ENCODE measurements around the gene PLEKHB2. TPM values are rescaled to one million over a fixed set of nuclear protein-coding genes. Genes with fewer than 3 reads are reported as not detected.
"Not testable (repeated sequence)": the region's sequence is repeated elsewhere in the genome, so short reads cannot be mapped to it uniquely, and the experiment has no call there.

The PLEKHB2 gene
- total and polyA plus RNA-seq, 3 donors from 2014 or later = 86.5 to 126 (median 109) TPM

- no peak for DNase-seq
- no peaks in the 10 kb centered on the region for H3K27me3 ChIP-seq
- H3K4me3 ChIP-seq = no peak overlapping the region
- no peaks in the 10 kb centered on the region for H3K9me3 ChIP-seq
- no peaks in the 10 kb centered on the region for H3K4me1 ChIP-seq
- WGBS, 2 donors = 89 to 90% methylated on average over 5 of the region's 5 CpGs
- no peak overlapping the region for H3K27ac ChIP-seq
- TF ChIP-seq POLR2A (IDR thresholded peaks at IDR 0.05) (no peak), CTCF (IDR thresholded peaks at IDR 0.05) (no peak)
- H3K36me3 ChIP-seq (ENCODE audit: low read depth, missing control alignments) = no peaks in the 10 kb centered on the region
- intact Hi-C loops (cut with DNase I; ENCODE audit: low total_unique reads) = no loop called here
Measured at GRCh38 chr2:131168538-131168937, 63.4 kb downstream of the PLEKHB2 start.

GRCh38 chr2:131178050-131178449, 72.9 kb downstream of the PLEKHB2 start:
- H3K4me3 ChIP-seq; H3K27ac ChIP-seq; DNase-seq; H3K4me1 ChIP-seq; H3K27me3 ChIP-seq; H3K9me3 ChIP-seq; H3K36me3 ChIP-seq (ENCODE audit: low read depth, missing control alignments); intact Hi-C loops (cut with DNase I; ENCODE audit: low total_unique reads): not testable (repeated sequence)
- 90 to 92% methylated on average over 10 of the region's 10 CpGs for WGBS, 2 donors

GRCh38 chr2:131178721-131179418, 73.7 kb downstream of the PLEKHB2 start:
- DNase-seq = not testable (repeated sequence)

GRCh38 chr2:131181451-131181850, 76.3 kb downstream of the PLEKHB2 start:
- H3K4me1 ChIP-seq; H3K9me3 ChIP-seq; H3K27ac ChIP-seq; H3K36me3 ChIP-seq (ENCODE audit: low read depth, missing control alignments); DNase-seq; H3K4me3 ChIP-seq; intact Hi-C loops (cut with DNase I; ENCODE audit: low total_unique reads); H3K27me3 ChIP-seq: not testable (repeated sequence)
- 68 to 69% methylated on average over 4 of the region's 4 CpGs for whole genome bisulfite sequencing, 2 donors

More at GRCh38 chr2:131178721-131179418, 73.7 kb downstream of the PLEKHB2 start:
- H3K4me1 ChIP-seq; H3K27me3 ChIP-seq; H3K36me3 ChIP-seq (ENCODE audit: low read depth, missing control alignments); H3K9me3 ChIP-seq; H3K27ac ChIP-seq; H3K4me3 ChIP-seq; intact Hi-C loops (cut with DNase I; ENCODE audit: low total_unique reads): not testable (repeated sequence)
- 92 to 93% methylated on average over 15 of the region's 15 CpGs for WGBS, 2 donors

GRCh38 chr2:131193421-131193820, 88.3 kb downstream of the PLEKHB2 start:
- DNase-seq; intact Hi-C loops (cut with DNase I; ENCODE audit: low total_unique reads): not testable (repeated sequence)
- 32 to 41% methylated on average over 3 of the region's 3 CpGs for WGBS, 2 donors

GRCh38 chr2:131196186-131196585, 91.0 kb downstream of the PLEKHB2 start:
- H3K4me3 ChIP-seq; intact Hi-C loops (cut with DNase I; ENCODE audit: low total_unique reads); H3K4me1 ChIP-seq; H3K9me3 ChIP-seq; H3K27ac ChIP-seq; H3K36me3 ChIP-seq (ENCODE audit: low read depth, missing control alignments); H3K27me3 ChIP-seq; DNase-seq: not testable (repeated sequence)
- 71% methylated on average over 2 of the region's 2 CpGs for WGBS, 2 donors

More at GRCh38 chr2:131193421-131193820, 88.3 kb downstream of the PLEKHB2 start:
- not testable (repeated sequence) for H3K27ac ChIP-seq; H3K27me3 ChIP-seq; H3K4me3 ChIP-seq; H3K9me3 ChIP-seq; H3K4me1 ChIP-seq; H3K36me3 ChIP-seq (ENCODE audit: low read depth, missing control alignments)

Small RNA genes within 50 kb of the gene (small RNA-seq; reads per million reads assigned to genes)
- 0 reads per million in 2 donors for gene AC009477.1

Other genes with a start within 250 kb of the PLEKHB2 start
- 100 to 1,000 TPM; 120 to 165 TPM for gene FAM168B, start 11.9 kb upstream of the PLEKHB2 start, total RNA-seq
- 76.3 TPM for gene FAM168B, start 11.9 kb upstream of the PLEKHB2 start, polyA plus RNA-seq (ENCODE audit: insufficient read depth, low read depth, low replicate concordance)
- 100 to 1,000 TPM in 1 of 2 donors, 10 to 100 TPM in 1; 67.6 to 127 TPM for gene POTEE, start 104.2 kb downstream of the PLEKHB2 start, total RNA-seq
- 6.5 TPM for gene POTEE, start 104.2 kb downstream of the PLEKHB2 start, polyA plus RNA-seq (ENCODE audit: insufficient read depth, low read depth, low replicate concordance)

Data from testis (tissue), 3 donors.